Transverse colon (tissue), 3 donors: Measurements from ENCODE around the gene NID1.

ENCODE experiments used
- CTCF ChIP-seq, 5 experiments: fragments of 200-600 bp in 3 of 5; fragments of 450-650 bp in 2 of 5; sonication (generic) in 3 of 5; IDR thresholded peaks; 1 replicate in 2 of 5; 2 replicates in 3 of 5; pipeline ENCODE4 v1.5.1; 2016 to 2017; ENCODE audit warnings: antibody characterized with exemption in 5 of 5, inconsistent platforms in 3 of 5, mild to moderate bottlenecking in 2 of 5, moderate library complexity in 1 of 5
- EP300 ChIP-seq: sonication (generic); formaldehyde crosslinking; IDR thresholded peaks from one replicate; pipeline ENCODE4 v1.6.1; 2017; ENCODE audit warnings: antibody characterized with exemption, low read depth

GRCh38 chr1:236078993-236079392, 14.1 kb upstream of the NID1 start:
- no peak for TF ChIP-seq CTCF (IDR thresholded peaks at IDR 0.05)
- TF ChIP-seq EP300: no peak
